ENCODE measurements around the gene ACSS1.

Gene ACSS1

DNA sequence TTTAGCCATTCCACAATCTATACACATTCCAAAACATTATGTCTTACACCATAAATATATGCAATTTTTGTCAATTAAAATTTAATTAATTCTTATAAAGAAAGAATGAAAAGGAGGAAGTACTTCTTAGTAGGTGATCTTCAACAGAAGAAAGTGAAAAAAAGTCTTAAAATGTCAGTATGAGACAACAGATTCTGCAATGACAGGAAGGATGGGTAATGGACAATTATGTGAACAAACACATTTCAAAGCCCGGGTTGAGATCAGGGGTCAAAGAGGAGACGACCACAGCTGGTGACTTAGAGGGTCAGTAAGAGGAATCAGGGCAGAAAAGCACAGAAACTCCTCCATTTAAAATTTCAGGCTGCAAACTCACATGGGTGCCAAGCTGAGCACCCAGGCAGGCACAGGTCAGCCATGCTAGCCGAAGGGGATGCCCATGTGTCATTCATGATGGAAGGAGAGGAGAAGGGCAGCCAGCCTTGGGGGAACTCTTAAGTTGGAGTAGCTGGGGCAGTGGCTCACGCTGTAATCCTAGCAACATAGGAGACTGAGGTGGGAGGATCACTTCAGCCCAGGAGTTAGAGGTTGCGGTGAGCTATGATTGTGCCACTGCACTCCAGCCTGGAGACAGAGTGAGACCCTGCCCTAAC, 13.0 kb upstream of the ACSS1 start:
- TF ChIP-seq, protein P1, sequence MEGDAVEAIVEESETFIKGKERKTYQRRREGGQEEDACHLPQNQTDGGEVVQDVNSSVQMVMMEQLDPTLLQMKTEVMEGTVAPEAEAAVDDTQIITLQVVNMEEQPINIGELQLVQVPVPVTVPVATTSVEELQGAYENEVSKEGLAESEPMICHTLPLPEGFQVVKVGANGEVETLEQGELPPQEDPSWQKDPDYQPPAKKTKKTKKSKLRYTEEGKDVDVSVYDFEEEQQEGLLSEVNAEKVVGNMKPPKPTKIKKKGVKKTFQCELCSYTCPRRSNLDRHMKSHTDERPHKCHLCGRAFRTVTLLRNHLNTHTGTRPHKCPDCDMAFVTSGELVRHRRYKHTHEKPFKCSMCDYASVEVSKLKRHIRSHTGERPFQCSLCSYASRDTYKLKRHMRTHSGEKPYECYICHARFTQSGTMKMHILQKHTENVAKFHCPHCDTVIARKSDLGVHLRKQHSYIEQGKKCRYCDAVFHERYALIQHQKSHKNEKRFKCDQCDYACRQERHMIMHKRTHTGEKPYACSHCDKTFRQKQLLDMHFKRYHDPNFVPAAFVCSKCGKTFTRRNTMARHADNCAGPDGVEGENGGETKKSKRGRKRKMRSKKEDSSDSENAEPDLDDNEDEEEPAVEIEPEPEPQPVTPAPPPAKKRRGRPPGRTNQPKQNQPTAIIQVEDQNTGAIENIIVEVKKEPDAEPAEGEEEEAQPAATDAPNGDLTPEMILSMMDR (IDR thresholded peaks at IDR 0.05; ENCODE audit: extremely low read depth, missing control alignments), result no peak
- no peak for DNase-seq (ENCODE audit: low spot score)

DNA sequence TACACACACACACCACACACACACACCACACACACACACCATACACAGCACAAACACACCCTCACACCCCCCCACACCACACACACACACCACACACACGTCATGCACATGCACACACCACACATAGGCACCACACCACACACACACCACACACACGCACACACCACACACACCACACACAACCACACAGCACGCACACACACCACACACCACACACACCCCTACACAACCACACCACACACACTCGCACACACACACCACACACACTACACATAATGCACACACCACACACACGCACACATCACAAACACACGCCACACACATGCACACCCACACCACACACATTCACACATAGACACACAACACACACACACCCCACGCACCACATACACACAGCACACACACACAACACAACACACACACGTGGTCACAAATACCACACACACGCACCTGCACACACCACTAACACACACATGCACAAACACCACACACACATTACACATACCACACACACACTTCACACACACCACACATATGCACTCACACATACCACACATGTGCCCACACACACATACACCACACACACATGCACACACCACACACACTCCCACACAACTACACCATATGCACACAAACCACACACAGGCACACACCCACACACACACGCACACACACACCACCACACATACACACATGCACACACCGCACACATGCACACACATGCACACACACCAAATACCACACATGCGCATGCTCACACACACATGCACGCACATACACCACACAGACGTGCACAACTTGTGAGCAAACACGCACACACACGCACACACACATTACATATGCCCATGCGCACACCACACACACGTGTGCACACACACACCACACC, 9.4 kb upstream of the ACSS1 start:
- no peak for DNase-seq (ENCODE audit: low spot score)
- TF ChIP-seq, protein P1 (IDR thresholded peaks at IDR 0.05; ENCODE audit: extremely low read depth, missing control alignments), result no peak

DNA sequence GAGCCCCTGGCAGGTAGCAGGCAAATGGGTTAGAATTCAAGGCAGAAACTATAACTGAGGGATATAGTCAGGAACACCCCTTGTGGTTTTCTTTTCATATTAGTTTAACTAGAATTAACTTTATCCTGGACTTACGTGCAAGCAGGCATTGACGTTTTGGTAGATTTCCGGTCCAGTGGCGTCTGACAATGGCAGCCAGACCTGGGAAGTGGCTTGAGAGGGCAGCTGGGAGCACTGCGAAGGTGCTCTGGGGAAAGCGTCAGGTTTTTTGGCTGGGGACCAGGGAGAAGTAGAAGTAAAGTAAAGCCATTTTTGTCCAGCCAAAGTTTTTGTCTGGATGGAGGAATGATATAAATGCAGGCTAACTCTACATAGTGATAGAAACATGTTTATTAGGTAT, 8.4 kb upstream of the ACSS1 start:
- DNase-seq (ENCODE audit: low spot score), result no peak
- TF ChIP-seq, protein P1 (IDR thresholded peaks at IDR 0.05; ENCODE audit: extremely low read depth, missing control alignments), result no peak

DNA sequence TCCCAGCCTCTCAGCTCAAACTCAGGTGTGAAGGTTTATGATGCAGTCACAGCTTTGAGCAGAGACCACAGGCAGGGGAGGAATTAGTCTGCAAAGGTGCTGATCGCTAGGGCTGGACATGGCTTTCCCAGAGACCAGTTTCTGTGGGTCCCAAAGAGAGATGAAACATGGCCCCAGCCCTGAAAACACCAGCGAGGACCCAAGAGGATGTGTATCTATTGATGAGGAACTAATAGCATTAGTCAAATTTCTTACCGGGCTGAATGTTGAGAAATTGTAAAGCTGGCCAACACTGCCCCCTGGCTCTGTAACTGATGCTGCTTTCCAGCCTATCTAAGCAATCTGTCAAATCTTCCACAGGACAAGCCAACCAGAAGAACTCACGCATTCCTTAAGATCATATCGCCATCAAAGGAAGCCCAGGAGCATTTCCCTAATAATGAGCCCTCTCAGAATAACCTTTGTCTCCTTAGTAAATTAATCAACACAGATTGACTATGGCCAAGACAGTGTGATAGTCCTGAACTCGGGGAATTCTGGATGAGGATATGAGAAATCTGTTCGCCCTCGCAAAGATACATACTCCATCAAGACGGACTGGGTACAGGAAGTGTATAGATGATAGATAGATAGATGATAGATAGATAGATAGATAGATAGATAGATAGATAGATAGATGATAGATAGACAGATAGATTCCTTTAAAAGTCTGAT, 7.8 kb upstream of the ACSS1 start:
- DNase-seq (ENCODE audit: low spot score), result peak; percentile 70
- TF ChIP-seq, protein P1 (IDR thresholded peaks at IDR 0.05; ENCODE audit: extremely low read depth, missing control alignments), result peak; percentile 68

DNA sequence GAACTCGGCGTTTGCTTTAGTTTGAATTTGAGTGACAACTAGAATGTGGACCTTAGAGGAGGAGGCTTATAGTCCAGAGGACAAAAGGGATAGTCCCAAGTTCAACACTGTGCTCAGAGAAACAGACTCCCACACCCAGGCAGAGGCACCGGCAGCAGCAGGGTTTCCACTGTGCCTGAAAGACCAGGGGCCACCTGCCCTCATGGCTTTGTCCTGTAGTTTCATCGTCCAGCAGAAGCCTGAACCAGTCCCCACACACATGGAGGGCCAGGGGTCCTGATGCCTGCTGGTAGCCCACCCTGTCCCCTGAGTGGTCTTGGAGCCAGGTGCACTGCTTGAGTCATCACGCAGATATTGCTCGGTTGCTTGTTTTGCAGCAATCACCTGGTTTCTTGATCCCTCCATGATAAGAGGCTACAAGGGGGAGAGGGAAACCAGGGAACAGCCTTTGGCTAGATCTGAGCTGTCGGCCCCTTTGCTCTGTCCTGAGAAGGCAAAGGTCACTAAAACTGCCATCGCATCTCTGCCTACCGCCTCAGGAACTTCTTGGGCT, 7.2 kb upstream of the ACSS1 start:
- TF ChIP-seq, protein P1 (IDR thresholded peaks at IDR 0.05; ENCODE audit: extremely low read depth, missing control alignments), result no peak
- DNase-seq (ENCODE audit: low spot score), result no peak

DNA sequence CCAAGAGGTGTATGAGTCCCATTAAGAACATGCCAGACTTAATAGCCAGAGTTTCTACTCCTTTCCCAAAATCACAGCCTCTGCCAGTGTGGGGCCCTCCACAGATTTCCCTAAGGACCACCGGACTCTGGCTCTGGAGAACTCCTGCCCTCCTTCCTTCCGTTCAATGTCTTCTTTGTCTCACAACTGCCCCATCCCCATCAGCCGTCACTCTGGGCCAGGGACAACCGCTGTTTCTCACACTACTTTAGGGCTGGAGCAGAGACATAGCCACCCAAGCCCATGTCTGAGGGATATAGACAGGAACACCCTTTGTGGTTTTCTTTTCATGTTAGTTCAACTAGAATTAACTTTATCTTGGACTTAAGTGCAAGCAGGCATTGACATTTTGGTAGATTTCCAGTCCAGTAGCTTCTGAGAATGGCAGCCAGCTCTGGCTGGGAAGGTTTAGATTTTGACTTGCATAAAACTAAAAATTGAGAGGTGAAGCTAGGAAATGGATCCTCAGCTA, 6.7 kb upstream of the ACSS1 start:
- TF ChIP-seq, protein P1 (IDR thresholded peaks at IDR 0.05; ENCODE audit: extremely low read depth, missing control alignments), result no peak

More for the DNA sequence above, 6.7 kb upstream of the ACSS1 start:
- DNase-seq (ENCODE audit: low spot score), result no peak

All from GM20000 (cell line).